Regular cardiac myocyte (primary cell): ENCODE measurements around the gene SLCO1A2. TPM values are rescaled to one million over a fixed set of nuclear protein-coding genes. Genes with fewer than 3 reads are reported as not detected.

ENCODE experiments used
- total RNA-seq: library from RNA; depleted of rRNA; stranded (reverse); fragments of >200 nt; gene quantifications from 2 replicates; pipeline ENCODE4 v1.2.3, GENCODE V29; 2014

SLCO1A2 gene, protein sequence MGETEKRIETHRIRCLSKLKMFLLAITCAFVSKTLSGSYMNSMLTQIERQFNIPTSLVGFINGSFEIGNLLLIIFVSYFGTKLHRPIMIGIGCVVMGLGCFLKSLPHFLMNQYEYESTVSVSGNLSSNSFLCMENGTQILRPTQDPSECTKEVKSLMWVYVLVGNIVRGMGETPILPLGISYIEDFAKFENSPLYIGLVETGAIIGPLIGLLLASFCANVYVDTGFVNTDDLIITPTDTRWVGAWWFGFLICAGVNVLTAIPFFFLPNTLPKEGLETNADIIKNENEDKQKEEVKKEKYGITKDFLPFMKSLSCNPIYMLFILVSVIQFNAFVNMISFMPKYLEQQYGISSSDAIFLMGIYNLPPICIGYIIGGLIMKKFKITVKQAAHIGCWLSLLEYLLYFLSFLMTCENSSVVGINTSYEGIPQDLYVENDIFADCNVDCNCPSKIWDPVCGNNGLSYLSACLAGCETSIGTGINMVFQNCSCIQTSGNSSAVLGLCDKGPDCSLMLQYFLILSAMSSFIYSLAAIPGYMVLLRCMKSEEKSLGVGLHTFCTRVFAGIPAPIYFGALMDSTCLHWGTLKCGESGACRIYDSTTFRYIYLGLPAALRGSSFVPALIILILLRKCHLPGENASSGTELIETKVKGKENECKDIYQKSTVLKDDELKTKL
- total RNA-seq, result under 0.01 and 0.19 TPM in 2 replicates

DNA sequence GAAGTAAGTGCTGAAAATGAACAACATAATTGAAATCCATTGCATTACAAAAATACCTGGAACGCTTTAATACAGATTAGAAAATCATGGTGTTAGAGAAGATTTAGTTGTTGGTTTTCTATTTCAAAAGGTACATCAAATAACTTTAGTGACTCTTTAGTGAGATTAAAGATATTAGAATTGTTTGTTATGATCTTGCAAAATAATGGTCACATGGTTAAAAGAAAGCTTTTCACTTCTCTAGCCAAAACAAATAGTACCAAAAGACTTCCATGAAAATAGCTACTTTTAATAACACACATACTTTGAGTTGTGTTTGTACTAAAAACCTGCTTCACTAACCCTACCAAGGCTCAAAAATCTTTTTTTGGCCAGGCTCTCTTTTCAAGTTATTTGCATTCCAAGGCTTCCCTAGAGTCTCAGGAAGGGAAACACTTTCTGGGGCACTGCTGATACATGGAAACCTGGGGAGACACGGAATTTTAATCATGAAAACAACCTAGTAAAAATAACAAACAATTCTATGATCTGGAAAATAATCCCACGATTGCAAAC lies at the start of gene SLCO1A2:
Gene SLCO1A2 (minus strand): TSS at position 147 of the 555 bp plus-strand sequence. CDS start 270 bp downstream, outside the sequence.

DNA sequence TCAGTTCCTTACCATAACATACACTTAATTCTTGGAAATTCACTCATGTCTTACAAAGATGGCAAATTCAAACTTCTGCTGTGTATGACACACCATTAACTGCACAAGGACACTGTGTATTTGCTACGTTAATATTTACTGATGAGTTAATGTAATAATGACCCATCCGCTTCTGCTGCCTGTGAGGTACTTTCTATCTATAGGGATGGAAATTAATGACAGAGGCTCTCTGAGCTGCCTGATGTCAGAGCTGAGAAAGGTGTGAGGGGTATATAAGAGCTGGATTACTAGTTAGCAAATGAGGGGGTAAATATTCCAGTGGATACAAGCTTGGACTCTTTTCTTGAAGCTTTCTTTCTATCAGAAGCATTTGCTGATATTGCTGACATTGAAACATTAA lies 37.9 kb upstream of the SLCO1A2 start, which contains the start of gene IAPP:
Gene IAPP (plus strand): TSS at position 301 of the 400 bp plus-strand sequence. CDS start 450 bp downstream, outside the sequence.

Other genes with a start within 250 kb of the SLCO1A2 start
- gene SLCO1B1, start 203.7 kb downstream of the SLCO1A2 start, total RNA-seq, result not detected in 2 replicates
- gene IAPP, start 38.0 kb upstream of the SLCO1A2 start, total RNA-seq, result 0.96 TPM in 1 of 2 replicates, not detected in the other
- gene PYROXD1, start 102.7 kb upstream of the SLCO1A2 start, total RNA-seq, result 10.4 and 18.0 TPM in 2 replicates
- gene RECQL, start 166.7 kb upstream of the SLCO1A2 start, total RNA-seq, result 85.1 and 153 TPM in 2 replicates
- 97.0 and 109 TPM in 2 replicates for gene GOLT1B, start 166.9 kb upstream of the SLCO1A2 start, total RNA-seq
- 0.38 and 0.85 TPM in 2 replicates for gene SPX, start 191.4 kb upstream of the SLCO1A2 start, total RNA-seq